HG02981 (cell line): ENCODE data around the gene ATP6V0D1.
"Not testable (repeated sequence)": the region's sequence is repeated elsewhere in the genome, so short reads cannot be mapped to it uniquely, and the experiment has no call there.

Experiments
- ATAC-seq: cut with Tn5 transposase; IDR thresholded peaks from one replicate; pipeline ENCODE4 v1.9.1; 2021; ENCODE audit warnings: mild to moderate bottlenecking, moderate library complexity; ENCODE audit not compliant: unreplicated experiment

Gene ATP6V0D1

GRCh38 chr16:67429799-67430503 lies 51.0 kb downstream of the ATP6V0D1 start:
- ATAC-seq: no peak

DNA sequence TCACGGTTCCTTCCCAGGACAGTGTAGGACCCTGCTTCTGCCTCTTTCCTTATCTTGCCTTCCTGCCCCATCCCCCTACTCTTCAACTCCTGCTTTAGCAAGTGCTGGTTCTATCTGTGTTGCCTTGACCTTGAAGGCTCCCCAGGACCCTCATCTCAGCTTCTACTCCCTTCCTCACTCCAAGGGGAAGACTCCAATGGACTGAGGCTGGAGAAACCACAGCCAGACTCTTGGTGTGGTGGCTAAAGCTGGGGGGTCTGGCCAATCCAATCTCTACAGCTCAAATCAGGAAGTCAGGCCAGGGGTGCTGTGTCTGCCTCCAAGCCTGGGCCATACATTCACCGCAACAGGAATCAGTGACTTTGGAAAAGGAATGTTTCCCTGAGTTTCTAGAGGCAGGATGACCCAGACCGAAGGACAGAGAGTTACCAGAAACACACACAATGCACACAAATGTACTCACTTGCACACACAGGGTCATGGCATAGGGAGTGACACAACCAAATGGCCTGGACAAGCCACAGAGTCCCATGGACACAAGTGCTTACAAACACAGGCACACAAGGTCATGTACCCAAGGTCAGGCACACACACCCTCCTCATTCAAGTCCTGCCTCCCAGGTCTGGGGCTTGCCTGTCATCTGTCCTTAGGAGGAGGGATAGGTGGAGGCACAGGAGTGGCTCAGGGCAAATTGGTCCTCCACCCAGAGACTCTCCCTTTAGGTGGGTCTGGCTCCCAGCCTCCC lies 51.7 kb downstream of the ATP6V0D1 start:
- ATAC-seq: no peak

GRCh38 chr16:67428146-67428731 lies 52.7 kb downstream of the ATP6V0D1 start:
- ATAC-seq: no peak

DNA sequence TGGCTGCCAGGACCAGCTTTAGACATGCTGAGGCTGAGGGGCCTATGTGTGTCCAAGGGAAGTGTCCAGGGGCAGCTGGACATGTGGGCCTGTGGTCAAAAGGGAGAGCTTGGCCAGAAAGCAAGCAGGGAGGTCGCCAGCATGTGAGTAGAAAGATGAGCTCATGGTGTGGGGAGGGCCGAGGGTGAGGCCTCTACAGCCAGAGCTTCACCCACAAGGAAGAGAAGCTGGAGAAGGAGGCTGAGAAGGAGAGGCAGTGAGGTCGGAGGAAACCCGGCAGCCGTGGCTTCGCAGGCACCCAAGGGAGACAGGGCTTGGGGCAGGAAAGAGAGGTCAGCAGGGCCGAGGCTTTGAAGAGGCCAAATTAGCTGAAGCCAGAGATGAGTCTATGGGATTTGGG lies 54.0 kb downstream of the ATP6V0D1 start:
- no peak for ATAC-seq

GRCh38 chr16:67426022-67426421 lies 54.9 kb downstream of the ATP6V0D1 start:
- no peak for ATAC-seq

GRCh38 chr16:67425580-67425979 lies 55.4 kb downstream of the ATP6V0D1 start:
- no peak for ATAC-seq

DNA sequence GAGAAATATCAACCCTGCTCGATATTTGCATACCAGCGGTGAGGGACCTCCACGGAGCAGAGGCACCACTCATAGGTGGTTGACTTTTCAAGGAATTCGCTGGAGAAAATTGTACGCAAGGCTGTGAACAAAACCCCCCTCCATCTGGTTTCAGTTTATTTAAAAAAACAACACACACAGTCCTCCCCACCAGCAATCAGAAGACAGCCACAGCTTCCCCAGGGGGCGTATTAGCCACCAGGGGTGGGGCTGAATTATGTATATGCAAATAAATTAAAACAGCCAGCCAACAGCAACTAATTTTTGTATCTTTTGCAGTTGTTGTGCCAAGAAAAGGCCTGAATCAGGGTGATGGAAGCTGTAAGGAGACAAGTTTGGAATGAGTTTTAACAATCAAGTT lies 55.9 kb downstream of the ATP6V0D1 start:
- no peak for ATAC-seq

DNA sequence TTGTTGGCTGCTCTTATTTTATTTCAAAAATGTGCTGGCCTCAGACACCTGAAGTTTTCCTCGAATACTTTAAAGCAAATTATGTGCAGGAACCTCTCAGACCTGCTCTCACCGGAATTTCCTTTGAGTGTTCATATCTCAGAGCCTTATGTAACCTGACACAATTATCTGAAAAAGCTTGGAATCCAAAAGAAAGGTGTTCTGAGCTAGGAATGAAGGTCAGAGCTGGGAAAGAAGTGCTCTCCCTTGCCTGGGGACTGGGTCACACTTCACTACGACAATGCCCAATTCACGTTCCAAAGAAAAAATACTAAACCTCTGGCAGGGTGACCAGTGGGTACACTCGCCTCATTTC lies 56.7 kb downstream of the ATP6V0D1 start:
- ATAC-seq: no peak

DNA sequence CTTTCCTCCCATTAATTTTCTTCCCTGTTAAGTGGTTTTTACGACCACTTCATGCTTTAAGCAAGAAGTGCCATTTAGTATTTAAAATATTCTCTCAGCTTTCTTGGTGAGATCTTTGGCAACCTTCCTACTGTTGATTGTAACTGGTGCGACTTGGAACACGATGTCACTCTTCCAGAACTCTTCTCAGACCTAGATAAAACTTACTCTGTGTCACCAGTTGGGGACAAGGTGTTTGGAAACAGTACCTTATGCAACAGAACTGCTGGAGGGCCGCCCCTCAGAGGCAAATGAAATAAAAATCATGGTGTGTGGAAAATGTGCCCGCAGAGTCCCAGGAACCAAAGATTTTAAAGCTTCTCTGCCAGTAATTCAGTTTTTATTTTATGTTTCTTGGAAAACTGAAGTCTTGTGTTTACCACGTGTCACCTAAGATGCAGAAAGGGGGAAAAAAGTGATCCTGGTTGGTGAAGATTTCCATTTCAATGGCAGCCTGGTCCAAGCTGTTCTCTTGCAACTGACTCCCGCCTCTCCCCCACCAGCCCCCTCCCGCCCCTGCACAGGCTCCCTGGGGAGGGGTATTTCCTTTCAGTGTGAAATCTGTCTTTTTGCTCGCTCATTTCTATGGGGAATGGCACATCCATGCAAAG lies 57.2 kb downstream of the ATP6V0D1 start:
- no peak for ATAC-seq

DNA sequence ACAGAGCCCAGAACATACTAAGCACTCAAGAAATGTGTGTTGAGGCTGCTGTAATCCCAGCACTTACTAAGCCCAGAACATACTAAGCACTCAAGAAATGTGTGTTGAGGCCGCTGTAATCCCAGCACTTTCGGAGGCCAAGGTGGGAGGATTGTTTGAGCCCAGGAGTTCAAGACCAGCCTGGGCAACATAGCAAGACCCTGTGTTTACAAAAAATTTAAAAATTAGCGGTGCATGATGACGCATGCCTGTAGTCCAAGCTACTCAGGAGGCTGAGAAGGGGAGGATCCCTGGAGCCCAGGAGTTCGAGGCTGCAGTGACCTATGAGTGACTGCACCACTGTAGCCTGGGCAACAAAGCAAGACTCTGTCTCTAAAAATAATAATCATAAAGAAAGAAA lies 57.9 kb downstream of the ATP6V0D1 start:
- ATAC-seq: no peak

DNA sequence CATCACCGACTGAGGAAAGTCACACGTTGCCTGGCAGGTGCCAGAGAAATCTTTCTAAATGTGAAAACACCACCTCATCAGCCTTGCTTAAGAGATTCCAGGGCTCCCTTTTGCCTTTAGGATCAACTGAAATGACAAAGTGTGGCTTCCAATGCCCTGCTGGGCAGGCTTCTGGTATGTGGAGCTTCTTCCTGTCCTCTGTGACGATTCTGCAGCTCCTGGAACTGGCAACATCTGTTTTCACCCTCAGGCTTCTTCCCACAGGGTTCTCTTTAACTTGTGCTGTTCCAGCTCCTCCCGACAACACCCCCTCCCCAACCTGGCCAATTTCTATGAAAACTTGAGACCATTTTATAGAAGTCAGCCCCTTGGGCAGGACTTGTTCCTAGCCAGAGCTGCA lies 59.9 kb downstream of the ATP6V0D1 start:
- no peak for ATAC-seq

DNA sequence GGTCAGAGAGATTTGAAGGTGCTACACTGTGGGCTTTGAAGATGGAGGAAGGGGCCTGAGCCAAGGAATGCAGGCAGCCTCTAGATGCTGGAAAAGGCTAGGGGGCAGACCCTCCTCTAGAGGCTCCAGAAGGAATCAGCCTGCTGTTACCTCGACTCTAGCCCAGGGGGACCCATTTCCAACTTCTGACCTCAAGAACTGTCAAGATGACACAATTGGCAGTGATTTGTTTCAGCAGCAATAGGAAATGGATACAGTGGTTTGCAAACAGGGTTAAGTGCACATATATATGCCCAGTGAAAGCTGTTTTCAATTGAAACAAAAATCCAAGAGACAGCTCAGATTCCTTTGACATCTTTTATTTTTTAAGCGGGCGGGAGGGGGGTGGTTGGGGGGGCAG lies 61.0 kb downstream of the ATP6V0D1 start:
- no peak for ATAC-seq

- no peak for ATAC-seq
Measured at GRCh38 chr16:67419502-67419901, 61.5 kb downstream of the ATP6V0D1 start.

- ATAC-seq: no peak
Measured at GRCh38 chr16:67417333-67418061, 63.5 kb downstream of the ATP6V0D1 start.

GRCh38 chr16:67415872-67416793 lies 64.8 kb downstream of the ATP6V0D1 start, which contains the start of gene ZDHHC1:
ZDHHC1 (minus strand) TSS chr16:67416477; CDS start chr16:67407775, 8,702 bp downstream.
- no peak for ATAC-seq

GRCh38 chr16:67415421-67415820 lies 65.5 kb downstream of the ATP6V0D1 start:
- ATAC-seq: not testable (repeated sequence)

DNA sequence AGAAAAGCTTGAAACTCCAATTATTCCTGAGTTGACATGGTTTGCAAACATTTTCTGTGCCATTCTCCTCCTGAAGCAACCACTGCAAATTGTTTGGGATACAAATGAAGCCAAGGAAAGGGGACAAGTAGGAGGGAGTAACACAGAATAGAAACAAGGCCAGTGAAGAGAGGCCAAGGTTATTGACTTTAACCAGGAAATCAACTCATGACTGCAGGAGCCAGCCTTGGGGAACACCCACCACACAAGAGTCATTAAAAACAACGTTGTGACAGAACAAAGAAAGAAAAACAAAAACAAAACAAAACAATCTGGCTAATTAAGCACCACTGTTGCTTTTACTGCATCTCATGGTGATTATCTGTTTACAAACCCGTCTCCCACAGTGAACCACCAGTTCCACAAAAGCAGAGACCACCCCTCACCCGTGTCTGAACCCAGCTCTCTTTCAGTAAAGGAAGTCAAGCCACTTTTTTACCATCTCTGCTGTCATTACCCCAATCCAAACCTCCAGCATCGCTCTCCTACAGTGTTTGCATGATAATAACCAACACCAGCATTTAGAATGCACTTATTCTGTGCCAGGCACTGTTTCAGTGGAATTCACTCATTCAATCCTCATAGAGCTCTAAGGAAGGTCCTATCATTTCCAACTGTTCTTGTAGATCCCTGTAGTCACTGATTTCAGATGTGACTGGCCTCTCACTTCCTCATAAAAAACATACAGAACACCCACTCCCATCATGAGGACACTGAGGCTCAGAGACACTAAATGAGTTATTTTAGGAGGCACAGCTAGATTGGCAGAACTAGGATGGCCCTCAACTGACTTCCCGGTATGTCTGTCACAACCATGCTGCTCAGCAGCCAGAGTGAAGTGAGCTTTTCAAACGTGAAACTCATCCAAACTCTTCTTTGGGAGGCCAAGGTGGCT lies 66.7 kb downstream of the ATP6V0D1 start:
- ATAC-seq: no peak

- no peak for ATAC-seq
Measured at GRCh38 chr16:67412294-67412693, 68.7 kb downstream of the ATP6V0D1 start.

DNA sequence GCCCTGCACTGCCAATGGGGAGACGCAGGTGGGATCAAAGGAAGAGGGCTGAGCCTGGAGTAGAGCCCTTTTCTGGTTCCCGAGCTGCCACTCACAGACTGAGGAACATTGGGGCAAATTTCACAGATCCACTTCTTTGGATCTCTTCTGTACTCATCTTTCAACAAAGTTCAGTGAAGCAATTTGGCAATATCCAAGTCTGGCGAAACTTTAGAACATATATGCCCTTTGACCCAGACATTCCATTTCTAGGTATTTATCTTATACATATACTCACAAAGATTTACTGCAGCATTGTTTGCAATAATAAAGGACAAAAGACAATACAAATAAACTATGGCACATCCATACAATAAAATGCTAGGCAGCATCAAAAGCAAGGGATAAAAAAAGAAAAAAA lies 69.6 kb downstream of the ATP6V0D1 start:
- no peak for ATAC-seq
